Uterus (tissue), 4 donors: Measurements from ENCODE around the gene DYNLT1. TPM values are rescaled to one million over a fixed set of nuclear protein-coding genes. Genes with fewer than 3 reads are reported as not detected.

Experiments used
- DNase-seq, 2 donors: peaks; one replicate each; pipeline ENCODE4 v3.0.0-alpha.2; 2019 to 2020
- H3K27ac ChIP-seq, 2 donors: fragments of 200-600 bp; sonication (generic); 1 replicate in 1 of 2; 2 replicates in 1 of 2; pipeline ENCODE4 v1.5.1; 2016 to 2018
- H3K27me3 ChIP-seq, 2 donors: fragments of 200-600 bp; sonication (generic); one replicate each; pipeline ENCODE4 v1.5.1; 2018 to 2019; ENCODE audit warnings: control low read depth in 1 of 2
- H3K36me3 ChIP-seq, 2 donors: fragments of 200-600 bp; sonication (generic); one replicate each; pipeline ENCODE4 v1.5.1; 2019; ENCODE audit warnings: control low read depth in 1 of 2
- H3K4me1 ChIP-seq, 2 donors: fragments of 200-600 bp; sonication (generic); one replicate each; pipeline ENCODE4 v1.5.1; 2018 to 2019; ENCODE audit warnings: control low read depth in 1 of 2
- H3K4me3 ChIP-seq, 2 donors: fragments of 200-600 bp; sonication (generic); 1 replicate in 1 of 2; 2 replicates in 1 of 2; pipeline ENCODE4 v1.5.1; 2018 to 2019; ENCODE audit warnings: mild to moderate bottlenecking in 1 of 2
- H3K9me3 ChIP-seq, 2 donors: fragments of 200-600 bp; sonication (generic); one replicate each; pipeline ENCODE4 v1.5.1; 2019; ENCODE audit warnings: control low read depth in 1 of 2
- POLR2A ChIP-seq, 2 donors: fragments of 450-650 bp; IDR thresholded peaks; one replicate each; pipeline ENCODE4 v1.6.1; 2016; ENCODE audit warnings: antibody characterized with exemption in 2 of 2, mild to moderate bottlenecking in 1 of 2, moderate library complexity in 1 of 2
- intact Hi-C: fragments of 100-400 bp; cut with DNase I; formaldehyde crosslinking; loops from one replicate; pipeline ENCODE4 v1.15.1; 2023; ENCODE audit warnings: low total_unique reads
- total RNA-seq, 4 donors: library from RNA; depleted of rRNA in 3 of 4; stranded (reverse); fragments of >200 nt in 3 of 4; gene quantifications; one replicate each; pipeline versions ENCODE4 v1.1.0 to v1.2.4, GENCODE V29; 2014 to 2023
- TF ChIP-seq, protein P1 (sequence below), 4 experiments: fragments of 200-600 bp in 2 of 4; fragments of 450-650 bp in 2 of 4; sonication (generic) in 2 of 4; IDR thresholded peaks; one replicate each; pipeline ENCODE4 v1.5.1; 2016 to 2019; ENCODE audit warnings: antibody characterized with exemption in 4 of 4, mild to moderate bottlenecking in 2 of 4, moderate library complexity in 1 of 4
- donor health status: DM: yes; HTN: yes; CAD: no.

Gene DYNLT1
- total RNA-seq, 4 donors from 2014 or later: 68.2 to 134 (median 114) TPM

DNA sequence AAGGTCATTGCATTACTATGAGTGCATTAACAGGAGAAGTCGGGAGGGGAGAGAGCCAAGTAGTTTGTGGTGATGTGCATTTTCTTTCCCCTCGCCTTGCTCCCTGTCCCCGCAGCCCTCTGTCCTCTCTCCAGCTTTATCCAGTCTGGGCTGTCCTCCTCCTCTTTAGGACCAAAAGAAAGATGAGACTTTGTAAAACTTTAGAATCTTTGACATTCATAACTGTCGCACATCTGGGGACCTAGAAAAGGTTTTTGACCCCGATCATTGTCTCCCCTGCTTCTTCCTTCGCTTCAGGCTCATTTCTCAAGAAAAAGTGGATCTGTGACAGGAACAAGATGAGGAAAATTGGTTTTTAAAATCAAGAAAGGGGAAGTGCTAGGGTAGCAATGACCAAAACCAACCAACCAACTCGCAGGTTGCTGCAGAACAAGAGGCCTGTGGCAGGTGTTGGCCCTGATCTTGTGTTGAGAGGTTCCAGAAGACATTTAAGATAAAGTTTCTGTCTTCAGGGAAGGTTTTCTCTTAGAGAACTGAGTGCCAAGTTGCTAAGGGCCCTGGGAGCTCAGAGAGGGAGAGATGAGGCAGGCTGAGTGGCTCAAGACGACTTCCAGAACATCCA lies 22.9 kb upstream of the DYNLT1 start:
- Histone ChIP-seq H3K27me3 (no peaks in the 10 kb centered on the region), H3K4me1 (no peaks in the 10 kb centered on the region), H3K9me3 (no peaks in the 10 kb centered on the region), H3K36me3 (no peaks in the 10 kb centered on the region), H3K27ac (no peak overlapping the region), H3K4me3 (no peak overlapping the region)
- no peak for DNase-seq
- intact Hi-C loops: no loop called here
- no peak for TF ChIP-seq POLR2A (IDR thresholded peaks at IDR 0.05)
- TF ChIP-seq, protein P1, sequence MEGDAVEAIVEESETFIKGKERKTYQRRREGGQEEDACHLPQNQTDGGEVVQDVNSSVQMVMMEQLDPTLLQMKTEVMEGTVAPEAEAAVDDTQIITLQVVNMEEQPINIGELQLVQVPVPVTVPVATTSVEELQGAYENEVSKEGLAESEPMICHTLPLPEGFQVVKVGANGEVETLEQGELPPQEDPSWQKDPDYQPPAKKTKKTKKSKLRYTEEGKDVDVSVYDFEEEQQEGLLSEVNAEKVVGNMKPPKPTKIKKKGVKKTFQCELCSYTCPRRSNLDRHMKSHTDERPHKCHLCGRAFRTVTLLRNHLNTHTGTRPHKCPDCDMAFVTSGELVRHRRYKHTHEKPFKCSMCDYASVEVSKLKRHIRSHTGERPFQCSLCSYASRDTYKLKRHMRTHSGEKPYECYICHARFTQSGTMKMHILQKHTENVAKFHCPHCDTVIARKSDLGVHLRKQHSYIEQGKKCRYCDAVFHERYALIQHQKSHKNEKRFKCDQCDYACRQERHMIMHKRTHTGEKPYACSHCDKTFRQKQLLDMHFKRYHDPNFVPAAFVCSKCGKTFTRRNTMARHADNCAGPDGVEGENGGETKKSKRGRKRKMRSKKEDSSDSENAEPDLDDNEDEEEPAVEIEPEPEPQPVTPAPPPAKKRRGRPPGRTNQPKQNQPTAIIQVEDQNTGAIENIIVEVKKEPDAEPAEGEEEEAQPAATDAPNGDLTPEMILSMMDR (IDR thresholded peaks at IDR 0.05): no peak

DNA sequence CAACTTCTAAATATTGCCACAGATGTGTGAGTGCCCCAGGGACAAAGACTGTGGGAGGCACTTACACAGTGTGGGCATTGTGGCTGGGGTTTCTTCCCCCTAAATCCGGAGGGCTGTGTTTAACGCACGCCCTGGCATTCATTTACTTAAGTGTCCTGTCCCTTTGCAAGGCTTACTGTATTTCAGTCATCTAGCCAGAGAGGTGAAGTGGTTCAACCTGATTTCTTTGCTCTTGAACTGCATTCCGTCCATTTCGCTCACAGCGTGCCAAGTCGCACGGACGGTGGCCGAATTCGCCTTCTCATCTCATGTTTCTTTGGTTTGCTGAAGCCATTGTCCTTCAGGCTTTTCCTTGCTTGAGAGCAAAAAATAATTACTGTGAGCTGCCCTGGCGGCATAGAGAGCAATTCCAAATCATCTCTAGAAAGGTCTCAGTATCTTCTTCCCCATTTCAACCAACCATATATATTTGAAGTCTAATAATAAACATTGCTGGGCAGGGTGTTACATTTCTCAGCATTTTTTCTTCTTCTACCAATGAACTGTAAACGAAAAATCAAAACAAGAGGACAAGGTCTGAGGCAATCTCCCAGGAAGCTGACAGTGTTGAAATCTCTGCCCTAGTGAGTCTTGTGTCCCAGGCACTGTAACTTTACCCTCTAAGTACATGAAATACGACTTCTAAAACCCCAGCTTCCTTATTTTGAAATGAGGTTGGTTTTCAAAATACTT lies 22.3 kb upstream of the DYNLT1 start:
- H3K4me3 ChIP-seq: no peak overlapping the region
- H3K4me1 ChIP-seq: no peaks in the 10 kb centered on the region
- intact Hi-C loops: no loop called here
- H3K9me3 ChIP-seq: no peaks in the 10 kb centered on the region
- no peak for DNase-seq
- H3K36me3 ChIP-seq: no peaks in the 10 kb centered on the region
- TF ChIP-seq, protein P1 (IDR thresholded peaks at IDR 0.05): no peak
- TF ChIP-seq POLR2A (IDR thresholded peaks at IDR 0.05): no peak
- no peak overlapping the region for H3K27ac ChIP-seq
- H3K27me3 ChIP-seq: no peaks in the 10 kb centered on the region

DNA sequence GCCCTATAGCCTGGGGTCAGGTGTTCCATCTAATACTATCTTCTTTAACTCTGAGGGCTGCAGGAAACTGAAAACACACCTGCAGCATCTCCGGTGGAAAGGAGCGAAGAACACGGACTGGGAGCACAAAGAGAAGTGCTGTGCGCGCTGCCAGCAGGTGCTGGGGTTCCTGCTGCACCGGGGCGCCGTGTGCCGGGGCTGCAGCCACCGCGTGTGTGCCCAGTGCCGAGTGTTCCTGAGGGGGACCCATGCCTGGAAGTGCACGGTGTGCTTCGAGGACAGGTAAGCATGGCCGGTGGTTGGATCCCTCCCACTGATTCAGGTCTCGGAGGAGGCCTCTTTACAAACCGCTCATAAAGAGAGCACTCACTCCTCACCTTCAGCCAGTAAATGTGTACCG lies 20.8 kb upstream of the DYNLT1 start:
- Histone ChIP-seq H3K36me3 (no peaks in the 10 kb centered on the region), H3K4me1 (no peaks in the 10 kb centered on the region), H3K9me3 (no peaks in the 10 kb centered on the region), H3K27ac (no peak overlapping the region), H3K4me3 (no peak overlapping the region), H3K27me3 (no peaks in the 10 kb centered on the region)
- TF ChIP-seq, protein P1 (IDR thresholded peaks at IDR 0.05): no peak
- no peak for TF ChIP-seq POLR2A (IDR thresholded peaks at IDR 0.05)
- intact Hi-C loops: no loop called here
- no peak for DNase-seq

DNA sequence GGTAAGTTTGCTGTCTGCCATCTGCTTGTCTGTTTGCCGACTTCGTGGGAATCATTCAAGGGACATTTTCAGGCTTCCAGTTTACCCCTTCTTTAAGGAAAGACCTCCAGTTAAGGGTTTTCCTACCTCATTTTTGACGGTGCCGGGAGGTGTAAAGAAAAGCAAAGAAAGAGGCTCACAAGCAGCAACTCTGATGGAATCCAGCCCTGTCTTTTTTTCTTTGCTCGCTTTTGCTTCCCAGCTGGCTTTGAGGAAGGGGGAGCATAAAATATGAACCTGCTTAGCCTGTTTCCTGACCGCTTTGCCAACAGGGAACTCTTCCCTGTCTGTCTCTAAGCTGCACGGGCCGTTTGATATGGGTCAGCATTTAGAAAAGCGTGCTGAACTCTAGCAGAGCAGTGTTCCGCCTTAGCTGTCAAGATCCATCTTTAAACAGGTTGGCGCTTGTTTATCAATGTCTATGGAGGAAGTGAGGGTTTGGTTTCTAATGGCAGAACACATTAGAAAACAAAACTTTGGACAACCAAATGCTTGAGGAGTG lies 19.2 kb upstream of the DYNLT1 start:
- peak overlapping the region; percentile 73 to 81 for H3K27ac ChIP-seq
- H3K4me3 ChIP-seq: peak overlapping the region; percentile 6 to 10
- intact Hi-C loops: no loop called here
- H3K27me3 ChIP-seq: no peaks in the 10 kb centered on the region
- no peak for DNase-seq
- H3K9me3 ChIP-seq: no peaks in the 10 kb centered on the region
- no peaks in the 10 kb centered on the region for H3K36me3 ChIP-seq
- H3K4me1 ChIP-seq: no peaks in the 10 kb centered on the region
- no peak for TF ChIP-seq POLR2A (IDR thresholded peaks at IDR 0.05)
- TF ChIP-seq, protein P1 (IDR thresholded peaks at IDR 0.05): no peak

DNA sequence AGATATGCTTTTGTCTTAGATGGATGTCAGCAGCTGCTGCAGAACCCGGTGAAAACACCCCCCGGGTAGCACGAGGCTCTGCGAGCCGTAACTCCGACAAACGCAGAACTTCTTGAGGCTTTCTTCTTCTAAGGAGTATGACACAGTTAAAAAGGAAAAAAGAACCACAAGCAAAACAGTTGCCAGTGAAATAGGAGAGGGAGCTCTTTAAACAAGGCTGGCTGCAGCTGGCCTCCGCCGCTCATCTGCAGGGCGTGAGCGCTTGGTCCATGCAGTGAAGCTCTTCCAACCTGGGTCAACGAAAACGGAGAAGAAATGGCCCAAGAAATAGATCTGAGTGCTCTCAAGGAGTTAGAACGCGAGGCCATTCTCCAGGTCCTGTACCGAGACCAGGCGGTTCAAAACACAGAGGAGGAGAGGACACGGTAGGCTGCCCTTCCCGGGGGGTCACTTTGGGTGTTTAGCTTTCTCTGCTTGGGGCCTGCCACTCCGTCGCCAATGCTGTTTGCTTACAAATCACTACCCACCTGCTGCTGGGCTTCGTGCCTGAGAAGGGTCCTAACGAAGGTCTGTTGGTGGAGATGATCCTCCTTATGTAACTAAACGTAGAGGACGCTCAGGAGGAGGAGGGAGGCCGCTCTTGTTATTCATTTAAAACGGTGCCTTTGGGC lies 18.5 kb upstream of the DYNLT1 start:
- TF ChIP-seq, protein P1 (IDR thresholded peaks at IDR 0.05): no peak
- peak in 1 of 2 donors; percentile 14 for TF ChIP-seq POLR2A (IDR thresholded peaks at IDR 0.05)

More for the DNA sequence above, 18.5 kb upstream of the DYNLT1 start:
- no peaks in the 10 kb centered on the region for H3K36me3 ChIP-seq
- intact Hi-C loops: no loop called here
- peak; percentile 44 to 59 for DNase-seq
- peak overlapping the region; percentile 6 to 10 for H3K4me3 ChIP-seq
- H3K27me3 ChIP-seq: no peaks in the 10 kb centered on the region
- H3K27ac ChIP-seq: peak overlapping the region; percentile 73 to 81
- no peaks in the 10 kb centered on the region for H3K4me1 ChIP-seq
- H3K9me3 ChIP-seq: no peaks in the 10 kb centered on the region
